GM12864 (cell line): ENCODE data around the gene GNAT1.

Source experiments
- DNase-seq: peaks from one replicate; pipeline ENCODE4 v3.0.0-alpha.2; 2011; ENCODE audit warnings: low read depth
- H3K4me3 ChIP-seq: 2 replicates; pipeline ENCODE4 v1.5.1; 2011; ENCODE audit warnings: mild to moderate bottlenecking, low read depth, low read length, control low read depth
- TF ChIP-seq, protein P1 (sequence below): IDR thresholded peaks from 2 replicates; pipeline ENCODE4 v1.5.1; 2011; ENCODE audit warnings: low read depth, mild to moderate bottlenecking, moderate library complexity, low read length, control low read depth, inconsistent platforms; ENCODE audit errors: missing control alignments

Gene GNAT1

DNA sequence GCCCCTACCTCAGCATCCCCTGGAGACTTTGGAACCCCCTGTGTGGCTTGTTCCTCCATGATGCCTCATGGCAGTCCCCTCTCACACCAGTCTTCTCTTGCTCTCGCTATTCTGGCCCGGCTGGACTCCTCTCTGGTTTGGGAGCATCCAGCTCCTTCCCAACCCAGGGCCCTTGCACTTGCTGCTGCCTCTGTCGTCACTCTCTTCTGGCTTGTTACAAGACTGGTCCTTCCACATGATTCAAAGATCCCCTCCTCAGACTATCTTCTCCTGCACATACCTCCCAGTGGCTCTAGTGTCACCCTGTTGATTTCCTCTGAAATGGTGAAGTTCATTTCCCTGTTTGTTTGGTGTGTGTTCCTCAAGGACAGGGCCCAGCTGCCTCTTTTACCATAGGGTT, 38.1 kb downstream of the GNAT1 start:
- DNase-seq = no peak
- no peak overlapping the region for H3K4me3 ChIP-seq
- TF ChIP-seq, protein P1, sequence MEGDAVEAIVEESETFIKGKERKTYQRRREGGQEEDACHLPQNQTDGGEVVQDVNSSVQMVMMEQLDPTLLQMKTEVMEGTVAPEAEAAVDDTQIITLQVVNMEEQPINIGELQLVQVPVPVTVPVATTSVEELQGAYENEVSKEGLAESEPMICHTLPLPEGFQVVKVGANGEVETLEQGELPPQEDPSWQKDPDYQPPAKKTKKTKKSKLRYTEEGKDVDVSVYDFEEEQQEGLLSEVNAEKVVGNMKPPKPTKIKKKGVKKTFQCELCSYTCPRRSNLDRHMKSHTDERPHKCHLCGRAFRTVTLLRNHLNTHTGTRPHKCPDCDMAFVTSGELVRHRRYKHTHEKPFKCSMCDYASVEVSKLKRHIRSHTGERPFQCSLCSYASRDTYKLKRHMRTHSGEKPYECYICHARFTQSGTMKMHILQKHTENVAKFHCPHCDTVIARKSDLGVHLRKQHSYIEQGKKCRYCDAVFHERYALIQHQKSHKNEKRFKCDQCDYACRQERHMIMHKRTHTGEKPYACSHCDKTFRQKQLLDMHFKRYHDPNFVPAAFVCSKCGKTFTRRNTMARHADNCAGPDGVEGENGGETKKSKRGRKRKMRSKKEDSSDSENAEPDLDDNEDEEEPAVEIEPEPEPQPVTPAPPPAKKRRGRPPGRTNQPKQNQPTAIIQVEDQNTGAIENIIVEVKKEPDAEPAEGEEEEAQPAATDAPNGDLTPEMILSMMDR = no peak

- TF ChIP-seq, protein P1 = no peak
- no peak overlapping the region for H3K4me3 ChIP-seq
- no peak for DNase-seq
These were observed 38.8 kb downstream of the GNAT1 start for GRCh38 chr3:50230104-50230793.

- no peak overlapping the region for H3K4me3 ChIP-seq
- TF ChIP-seq, protein P1 = no peak
- DNase-seq = no peak
These were observed 39.4 kb downstream of the GNAT1 start for GRCh38 chr3:50230794-50231125.

- DNase-seq = no peak
- TF ChIP-seq, protein P1 = no peak
- H3K4me3 ChIP-seq = no peak overlapping the region
These were observed 40.2 kb downstream of the GNAT1 start for GRCh38 chr3:50231581-50231980.

GRCh38 chr3:50232303-50232702, 40.9 kb downstream of the GNAT1 start:
- no peak overlapping the region for H3K4me3 ChIP-seq
- DNase-seq = no peak
- TF ChIP-seq, protein P1 = no peak

GRCh38 chr3:50233176-50233575, 41.8 kb downstream of the GNAT1 start:
- H3K4me3 ChIP-seq = no peak overlapping the region
- no peak for DNase-seq
- TF ChIP-seq, protein P1 = no peak

GRCh38 chr3:50235716-50236483, 44.5 kb downstream of the GNAT1 start, which contains the start of gene GNAI2:
TSS of gene GNAI2 (plus strand) at chr3:50236204. CDS start at chr3:50236336, 132 bp downstream.
- TF ChIP-seq, protein P1 = no peak
- H3K4me3 ChIP-seq = peak within 1 kb of the TSS; percentile 94
- peak; percentile 90 for DNase-seq
